Measurements from ENCODE around the gene SLC43A1. TPM values are rescaled to one million over a fixed set of nuclear protein-coding genes. Genes with fewer than 3 reads are reported as not detected.

The SLC43A1 gene
- total RNA-seq, 6 experiments from 2014 or later, result 38.9 to 173 (median 106) TPM

- H3K9me3 ChIP-seq, result no peaks in the 10 kb centered on the region
- ATAC-seq (peak; percentile 64 to 83 (median 72)), DNase-seq (peak; percentile 71 to 81 (median 80))
- TF ChIP-seq CTCF (IDR thresholded peaks at IDR 0.05) (peak; percentile 43 to 55 (median 54)), POLR2A (IDR thresholded peaks at IDR 0.05) (peak; percentile 24)
- peak overlapping the region; percentile 35 to 56 (median 51) for H3K4me3 ChIP-seq
- H3K4me1 ChIP-seq, result peaks cover 0 to 38% (median 13%) of the 10 kb centered on the region in 4 donors
- intact Hi-C loops (cut with DNase I), result loop anchor here in 1 of 2 donors (10.0 kb wide), 1 partner anchor 48 kb away; no protein-coding TSS in a partner anchor
- no peaks in the 10 kb centered on the region for H3K36me3 ChIP-seq
- H3K27me3 ChIP-seq, result no peaks in the 10 kb centered on the region
- peak overlapping the region in 2 of 3 donors; percentile 53 to 67 for H3K27ac ChIP-seq
- WGBS (ENCODE audit: insufficient coverage, low coverage, low lambda C conversion rate, missing lambda C conversion rate), result 16% methylated on average over 16 of the region's 27 CpGs
Observed at GRCh38 chr11:57476757-57477506, 38.6 kb downstream of the SLC43A1 start.

GRCh38 chr11:57476047-57476756 is 39.3 kb downstream of the SLC43A1 start:
- Histone ChIP-seq H3K9me3 (no peaks in the 10 kb centered on the region), H3K36me3 (no peaks in the 10 kb centered on the region), H3K4me1 (peaks cover 0 to 36% (median 13%) of the 10 kb centered on the region in 4 donors), H3K27ac (peak overlapping the region in 2 of 3 donors; percentile 53 to 67), H3K27me3 (no peaks in the 10 kb centered on the region), H3K4me3 (peak overlapping the region; percentile 35 to 56 (median 51))
- DNase-seq, result peak; percentile 70 to 83 (median 81)
- 0% methylated on average over 27 of the region's 80 CpGs for WGBS (ENCODE audit: insufficient coverage, low coverage, low lambda C conversion rate, missing lambda C conversion rate)
- intact Hi-C loops (cut with DNase I), result loop anchor here in 1 of 2 donors (10.0 kb wide), 1 partner anchor 49 kb away; no protein-coding TSS in a partner anchor
- TF ChIP-seq CTCF (IDR thresholded peaks at IDR 0.05) (no peak), POLR2A (IDR thresholded peaks at IDR 0.05) (no peak)
- peak; percentile 47 to 76 (median 68) for ATAC-seq

- no peaks in the 10 kb centered on the region for H3K9me3 ChIP-seq
- ATAC-seq (no peak), DNase-seq (no peak)
- H3K27me3 ChIP-seq, result no peaks in the 10 kb centered on the region
- peaks cover 0 to 31% (median 13%) of the 10 kb centered on the region in 4 donors for H3K4me1 ChIP-seq
- TF ChIP-seq CTCF (IDR thresholded peaks at IDR 0.05) (no peak), POLR2A (IDR thresholded peaks at IDR 0.05) (no peak)
- peak overlapping the region in 1 of 3 donors; percentile 67 for H3K27ac ChIP-seq
- no peaks in the 10 kb centered on the region for H3K36me3 ChIP-seq
- H3K4me3 ChIP-seq, result peak overlapping the region in 1 of 3 donors; percentile 35
- intact Hi-C loops (cut with DNase I), result loop anchor here in 1 of 2 donors (10.0 kb wide), 1 partner anchor 49 kb away; no protein-coding TSS in a partner anchor
- 78% methylated on average over 1 of the region's 5 CpGs for WGBS (ENCODE audit: insufficient coverage, low coverage, low lambda C conversion rate, missing lambda C conversion rate)
Observed at GRCh38 chr11:57475671-57476046, 39.8 kb downstream of the SLC43A1 start.

GRCh38 chr11:57475191-57475590 is 40.3 kb downstream of the SLC43A1 start:
- no peak for DNase-seq
- Histone ChIP-seq H3K27ac (no peak overlapping the region), H3K4me1 (peaks cover 0 to 28% (median 13%) of the 10 kb centered on the region in 4 donors), H3K4me3 (no peak overlapping the region), H3K36me3 (no peaks in the 10 kb centered on the region), H3K27me3 (no peaks in the 10 kb centered on the region), H3K9me3 (no peaks in the 10 kb centered on the region)
- TF ChIP-seq CTCF (IDR thresholded peaks at IDR 0.05) (no peak), POLR2A (IDR thresholded peaks at IDR 0.05) (no peak)
- no peak for ATAC-seq
- WGBS (ENCODE audit: insufficient coverage, low coverage, low lambda C conversion rate, missing lambda C conversion rate), result 29% methylated on average over 1 of the region's 1 CpG
- intact Hi-C loops (cut with DNase I), result loop anchor here in 1 of 2 donors (10.0 kb wide), 1 partner anchor 50 kb away; no protein-coding TSS in a partner anchor
